Gastroesophageal sphincter (tissue), 3 donors: Measurements from ENCODE around the gene IL1RAPL1.

Experiments
- EP300 ChIP-seq: sonication (generic); formaldehyde crosslinking; IDR thresholded peaks from one replicate; pipeline ENCODE4 v1.6.1; 2017; ENCODE audit warnings: antibody characterized with exemption, mild to moderate bottlenecking
- POLR2A ChIP-seq, 2 donors: fragments of 450-650 bp; IDR thresholded peaks; one replicate each; pipeline ENCODE4 v1.6.1; 2017; ENCODE audit warnings: antibody characterized with exemption in 2 of 2, mild to moderate bottlenecking in 2 of 2, moderate library complexity in 1 of 2
- POLR2AphosphoS5 ChIP-seq: sonication (generic); formaldehyde crosslinking; IDR thresholded peaks from one replicate; pipeline ENCODE4 v1.6.1; 2017; ENCODE audit warnings: antibody characterized with exemption
- TF ChIP-seq, protein P1 (sequence below), 4 experiments: fragments of 200-600 bp in 2 of 4; fragments of 450-650 bp in 2 of 4; sonication (generic) in 1 of 4; IDR thresholded peaks; one replicate each; pipeline ENCODE4 v1.5.1; 2017 to 2019; ENCODE audit warnings: antibody characterized with exemption in 4 of 4, mild to moderate bottlenecking in 2 of 4, moderate library complexity in 2 of 4

- TF ChIP-seq, protein P1, sequence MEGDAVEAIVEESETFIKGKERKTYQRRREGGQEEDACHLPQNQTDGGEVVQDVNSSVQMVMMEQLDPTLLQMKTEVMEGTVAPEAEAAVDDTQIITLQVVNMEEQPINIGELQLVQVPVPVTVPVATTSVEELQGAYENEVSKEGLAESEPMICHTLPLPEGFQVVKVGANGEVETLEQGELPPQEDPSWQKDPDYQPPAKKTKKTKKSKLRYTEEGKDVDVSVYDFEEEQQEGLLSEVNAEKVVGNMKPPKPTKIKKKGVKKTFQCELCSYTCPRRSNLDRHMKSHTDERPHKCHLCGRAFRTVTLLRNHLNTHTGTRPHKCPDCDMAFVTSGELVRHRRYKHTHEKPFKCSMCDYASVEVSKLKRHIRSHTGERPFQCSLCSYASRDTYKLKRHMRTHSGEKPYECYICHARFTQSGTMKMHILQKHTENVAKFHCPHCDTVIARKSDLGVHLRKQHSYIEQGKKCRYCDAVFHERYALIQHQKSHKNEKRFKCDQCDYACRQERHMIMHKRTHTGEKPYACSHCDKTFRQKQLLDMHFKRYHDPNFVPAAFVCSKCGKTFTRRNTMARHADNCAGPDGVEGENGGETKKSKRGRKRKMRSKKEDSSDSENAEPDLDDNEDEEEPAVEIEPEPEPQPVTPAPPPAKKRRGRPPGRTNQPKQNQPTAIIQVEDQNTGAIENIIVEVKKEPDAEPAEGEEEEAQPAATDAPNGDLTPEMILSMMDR (IDR thresholded peaks at IDR 0.05), result no peak
- TF ChIP-seq EP300 (no peak), POLR2AphosphoS5 (no peak), POLR2A (IDR thresholded peaks at IDR 0.05) (no peak)
Observed at GRCh38 chrX:29269390-29269789, 682.1 kb downstream of the IL1RAPL1 start.
